Neural crest cell (in vitro differentiated cells): ENCODE results near the gene SFMBT1. TPM values are rescaled to one million over a fixed set of nuclear protein-coding genes. Genes with fewer than 3 reads are reported as not detected.

Experiments used
- DNase-seq: peaks from one replicate; pipeline ENCODE4 v3.0.0; 2021; ENCODE audit warnings: low read depth, mixed read lengths, low spot score
- H3K27ac Mint-ChIP-seq: one replicate; pipeline ENCODE4 v1.8.0; 2021; ENCODE audit warnings: mild to moderate bottlenecking, mixed read lengths; ENCODE audit not compliant: unreplicated experiment
- H3K27me3 Mint-ChIP-seq: 2 replicates; pipeline ENCODE4 v1.8.0; 2021; ENCODE audit warnings: low read depth, mild to moderate bottlenecking, mixed read lengths
- H3K36me3 Mint-ChIP-seq: 2 replicates; pipeline ENCODE4 v1.8.0; 2021; ENCODE audit warnings: low read depth, mild to moderate bottlenecking, mixed read lengths
- H3K4me1 Mint-ChIP-seq: 2 replicates; pipeline ENCODE4 v1.8.0; 2021; ENCODE audit warnings: mixed read lengths
- H3K4me3 Mint-ChIP-seq: one replicate; pipeline ENCODE4 v1.8.0; 2021; ENCODE audit warnings: mild to moderate bottlenecking, mixed read lengths
- H3K9me3 Mint-ChIP-seq: 2 replicates; pipeline ENCODE4 v1.8.0; 2021; ENCODE audit warnings: mixed read lengths
- CTCF ChIP-seq: fragments of 200-600 bp; sonication (generic); conservative IDR thresholded peaks from 2 replicates; pipeline ENCODE4 v1.5.0; 2021; ENCODE audit warnings: antibody characterized with exemption, mild to moderate bottlenecking
- total RNA-seq: library from RNA; stranded (reverse); gene quantifications from 2 replicates; pipeline ENCODE4 v1.2.1, GENCODE V29; 2021

The SFMBT1 gene
- total RNA-seq, 1 donor from 2014 or later = 19.8 TPM

GRCh38 chr3:53032609-53033008 is 13.3 kb downstream of the SFMBT1 start:
- H3K9me3 Mint-ChIP-seq = no peaks in the 10 kb centered on the region
- DNase-seq = no peak
- H3K27ac Mint-ChIP-seq = no peak overlapping the region
- H3K27me3 Mint-ChIP-seq = no peaks in the 10 kb centered on the region
- no peak overlapping the region for H3K4me3 Mint-ChIP-seq
- no peak for TF ChIP-seq CTCF
- H3K36me3 Mint-ChIP-seq = no peaks in the 10 kb centered on the region
- H3K4me1 Mint-ChIP-seq = peaks cover 24% of the 10 kb centered on the region

- DNase-seq = no peak
- peaks cover 28% of the 10 kb centered on the region for H3K4me1 Mint-ChIP-seq
- H3K27me3 Mint-ChIP-seq = no peaks in the 10 kb centered on the region
- no peak overlapping the region for H3K4me3 Mint-ChIP-seq
- H3K27ac Mint-ChIP-seq = peak overlapping the region; percentile 5
- H3K9me3 Mint-ChIP-seq = no peaks in the 10 kb centered on the region
- no peak for TF ChIP-seq CTCF
- no peaks in the 10 kb centered on the region for H3K36me3 Mint-ChIP-seq
These were observed 15.0 kb downstream of the SFMBT1 start for GRCh38 chr3:53030619-53031449.

DNA sequence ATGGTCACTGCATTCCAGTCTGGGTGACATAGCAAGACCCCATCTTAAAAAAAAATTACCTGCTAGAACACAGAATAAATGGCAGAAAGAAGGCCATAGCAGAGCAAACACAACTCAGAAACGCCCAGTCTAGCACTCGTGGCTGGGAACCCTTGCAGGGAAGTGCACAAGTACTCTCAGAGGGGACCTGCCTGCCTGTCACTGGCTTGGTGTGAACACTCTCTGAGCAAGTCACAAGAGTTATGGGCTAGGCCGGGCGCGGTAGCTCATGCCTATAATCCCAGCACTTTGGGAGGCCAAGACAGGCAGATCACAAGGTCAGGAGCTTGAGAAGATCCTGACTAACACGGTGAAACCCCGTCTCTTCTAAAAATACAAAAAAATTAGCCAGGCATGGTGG is 17.2 kb downstream of the SFMBT1 start:
- Mint-ChIP-seq H3K27ac (no peak overlapping the region), H3K9me3 (no peaks in the 10 kb centered on the region), H3K36me3 (no peaks in the 10 kb centered on the region), H3K27me3 (no peaks in the 10 kb centered on the region), H3K4me3 (no peak overlapping the region), H3K4me1 (peaks cover 31% of the 10 kb centered on the region)
- no peak for TF ChIP-seq CTCF
- DNase-seq = no peak

DNA sequence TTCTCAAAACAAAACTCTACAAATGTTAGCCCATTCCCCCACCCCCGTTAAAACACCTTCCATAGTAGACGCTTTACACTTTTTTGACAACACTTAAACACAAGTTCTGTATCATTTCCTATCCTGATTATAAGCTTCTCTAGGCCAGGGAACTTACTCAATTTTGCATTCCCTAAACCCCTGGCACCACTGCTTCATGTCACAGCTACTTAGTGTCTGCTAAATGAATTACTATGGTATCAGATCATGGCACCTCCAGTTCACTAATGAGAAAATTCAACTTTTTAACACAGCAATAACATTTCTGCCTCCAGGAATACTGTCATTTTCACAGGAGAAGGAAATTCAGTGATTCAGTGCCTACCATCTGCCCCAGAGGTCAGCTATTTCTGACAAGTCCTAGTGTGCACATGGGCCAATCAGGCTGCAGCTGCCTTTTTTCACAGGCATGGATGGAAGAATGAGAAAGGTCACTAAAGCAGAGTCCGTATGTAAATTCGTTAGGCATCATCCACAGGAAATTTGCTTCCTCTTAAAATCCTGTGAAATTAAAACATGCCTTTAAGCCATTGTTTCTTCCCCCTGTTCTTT is 18.5 kb downstream of the SFMBT1 start:
- Mint-ChIP-seq H3K9me3 (no peaks in the 10 kb centered on the region), H3K4me3 (no peak overlapping the region), H3K36me3 (no peaks in the 10 kb centered on the region), H3K27ac (no peak overlapping the region), H3K4me1 (peaks cover 33% of the 10 kb centered on the region), H3K27me3 (no peaks in the 10 kb centered on the region)
- no peak for DNase-seq
- TF ChIP-seq CTCF = no peak

DNA sequence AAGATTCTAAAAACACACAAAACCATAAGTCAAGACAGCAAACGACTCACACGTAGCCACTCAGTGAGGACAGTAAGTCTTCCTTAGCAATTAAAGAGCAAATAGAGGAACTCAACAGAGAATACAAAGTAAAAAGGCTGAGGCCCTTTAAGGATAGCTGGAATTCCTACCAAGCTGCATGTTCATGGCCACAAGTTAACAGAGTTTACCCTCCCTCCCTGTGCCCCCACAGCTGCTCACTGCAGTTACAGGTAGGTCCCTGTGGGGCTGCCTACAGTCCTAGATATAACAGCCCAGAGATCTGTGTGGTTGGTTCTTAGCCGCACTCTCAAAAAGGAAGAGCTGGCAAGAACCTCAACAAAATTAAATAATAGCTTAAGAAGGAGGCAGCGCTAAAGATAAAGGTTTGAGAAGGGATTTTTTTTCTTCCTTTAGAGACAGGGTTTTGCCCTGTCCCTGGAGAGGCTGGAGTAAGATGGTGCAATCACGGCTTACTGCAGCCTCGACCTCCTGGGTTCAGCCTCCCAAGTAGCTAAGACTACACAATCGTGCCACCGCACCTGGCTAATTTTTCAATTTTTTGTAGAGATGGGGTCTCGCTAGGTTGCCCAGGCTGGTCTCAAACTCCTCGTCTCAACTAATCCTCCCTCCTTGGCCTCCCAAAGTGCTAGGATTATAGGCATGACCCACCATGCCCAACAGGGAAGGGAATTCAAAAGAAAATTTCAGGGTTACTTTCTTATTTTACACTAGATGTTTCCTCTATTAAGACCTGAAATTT is 19.3 kb downstream of the SFMBT1 start:
- Mint-ChIP-seq H3K9me3 (no peaks in the 10 kb centered on the region), H3K4me3 (no peak overlapping the region), H3K36me3 (no peaks in the 10 kb centered on the region), H3K4me1 (peaks cover 33% of the 10 kb centered on the region), H3K27me3 (no peaks in the 10 kb centered on the region), H3K27ac (no peak overlapping the region)
- no peak for TF ChIP-seq CTCF
- DNase-seq = no peak
